HCT116 (cell line): Measurements from ENCODE around the gene SFXN1. TPM values are rescaled to one million over a fixed set of nuclear protein-coding genes. Genes with fewer than 3 reads are reported as not detected.
A peak's percentile ranks its signal among the peaks of the same experiment; 100 is the strongest.

Source experiments
- ATAC-seq: fragments of 200-7000 bp; cut with Tn5 transposase; 2 replicates; pipeline ENCODE4 v1.9.1; 2020; ENCODE audit warnings: mild to moderate bottlenecking, moderate library complexity
- BruUV-seq: library from RNA; stranded (reverse); fragments of 400-500 nt; replicated peaks from 2 replicates; lab custom pipeline; 2021; lab: Mats Ljungman, UMichigan
- CTCF ChIA-PET: fragments of 300-600 bp; sonication (Branson Sonifier 250); formaldehyde crosslinking; loops from one replicate; lab custom pipeline; 2021; ENCODE audit warnings: antibody characterized with exemption; lab: Charles Lee
- POLR2A ChIA-PET: fragments of 300-600, 350-600 bp; sonication (Branson Sonifier 250); formaldehyde crosslinking; loops from one replicate; lab custom pipeline; 2021; ENCODE audit warnings: antibody characterized with exemption; lab: Charles Lee
- RAD21 ChIA-PET, 2 experiments: fragments of 300-600 bp; sonication (Branson Sonifier 250); formaldehyde crosslinking; loops; one replicate each; lab custom pipeline; 2023; ENCODE audit warnings: low total read pairs in 2 of 2; ENCODE audit not compliant: uncharacterized antibody in 2 of 2, unreplicated experiment in 2 of 2, low non-redundant PET in 1 of 2; lab: Charles Lee
- DNase-seq: peaks from one replicate; pipeline ENCODE4 v3.0.0-alpha.2; 2010; ENCODE audit warnings: low read depth, low spot score
- H2AFZ ChIP-seq: fragments of 200-600 bp; shearing (Covaris generic), sonication (generic); 2 replicates; pipeline ENCODE4 v1.6.1; 2017; ENCODE audit warnings: low read depth, mixed run types, mixed read lengths, antibody characterized with exemption, low read length; ENCODE audit not compliant: poor library complexity, severe bottlenecking
- H3K27ac ChIP-seq: 2 replicates; pipeline ENCODE4 v1.5.1; 2012; ENCODE audit warnings: low read depth, low read length
- H3K27me3 ChIP-seq: fragments of 200-600 bp; sonication (generic); 2 replicates; pipeline ENCODE4 v1.6.1; 2016; ENCODE audit warnings: mixed run types, low read length, mixed read lengths; ENCODE audit not compliant: insufficient read depth
- H3K36me3 ChIP-seq, 2 experiments: fragments of 200-500 bp in 1 of 2; fragments of 200-600 bp in 1 of 2; sonication (Bioruptor generic) in 1 of 2; sonication (generic) in 1 of 2; 2 replicates each; pipeline versions ENCODE4 v1.5.1 to v1.6.1; 2014 to 2016; ENCODE audit warnings: low read length in 2 of 2, inconsistent platforms in 1 of 2, mixed read lengths in 1 of 2, mixed run types in 1 of 2; ENCODE audit not compliant: insufficient read depth in 2 of 2, control insufficient read depth in 1 of 2
- H3K4me1 ChIP-seq, 2 experiments: fragments of 200-600 bp in 1 of 2; sonication (generic) in 1 of 2; 2 replicates each; pipeline versions ENCODE4 v1.5.1 to v1.6.1; 2012 to 2017; ENCODE audit warnings: low read length in 2 of 2, inconsistent platforms in 1 of 2, mild to moderate bottlenecking in 1 of 2, mixed read lengths in 1 of 2, mixed run types in 1 of 2, moderate library complexity in 1 of 2; ENCODE audit not compliant: insufficient read depth in 2 of 2, control insufficient read depth in 1 of 2
- H3K4me2 ChIP-seq: fragments of 200-600 bp; sonication (generic); 2 replicates; pipeline ENCODE4 v1.6.1; 2017; ENCODE audit warnings: mixed run types, low read length, mixed read lengths
- H3K4me3 ChIP-seq, 2 experiments: fragments of 200-600 bp in 1 of 2; sonication (generic) in 1 of 2; replicated peaks in 1 of 2; 2 replicates each; pipeline ENCODE4 v1.5.1; 2011 to 2016; ENCODE audit warnings: low read length in 2 of 2, control low read depth in 1 of 2, low read depth in 1 of 2, mild to moderate bottlenecking in 1 of 2, mixed read lengths in 1 of 2, mixed run types in 1 of 2
- H3K79me2 ChIP-seq: fragments of 200-600 bp; sonication (generic); 2 replicates; pipeline ENCODE4 v1.6.1; 2017; ENCODE audit warnings: mild to moderate bottlenecking, mixed run types, low read length, moderate library complexity, mixed read lengths; ENCODE audit not compliant: insufficient read depth
- H3K9ac ChIP-seq: fragments of 200-600 bp; sonication (generic); 2 replicates; pipeline ENCODE4 v1.6.1; 2016; ENCODE audit warnings: low read length, mixed read lengths
- H3K9me2 ChIP-seq: fragments of 200-600 bp; sonication (generic), shearing (Covaris generic); 2 replicates; pipeline ENCODE4 v1.6.1; 2017; ENCODE audit warnings: mixed run types, mild to moderate bottlenecking, moderate library complexity; ENCODE audit not compliant: insufficient read depth
- H3K9me3 ChIP-seq, 2 experiments: fragments of 200-500 bp in 1 of 2; fragments of 200-600 bp in 1 of 2; sonication (Bioruptor generic) in 1 of 2; sonication (generic) in 1 of 2; 2 replicates each; pipeline ENCODE4 v1.6.1; 2014 to 2017; ENCODE audit warnings: low read length in 2 of 2, mixed read lengths in 2 of 2, inconsistent platforms in 1 of 2, low read depth in 1 of 2, mild to moderate bottlenecking in 1 of 2, mixed run types in 1 of 2, moderate library complexity in 1 of 2; ENCODE audit not compliant: control insufficient read depth in 1 of 2, insufficient read depth in 1 of 2
- H4K20me1 ChIP-seq: fragments of 200-600 bp; sonication (generic), shearing (Covaris generic); 2 replicates; pipeline ENCODE4 v1.6.1; 2017; ENCODE audit warnings: mixed run types, mild to moderate bottlenecking, moderate library complexity; ENCODE audit not compliant: insufficient read depth
- CBX3 ChIP-seq: IDR thresholded peaks from 2 replicates; pipeline ENCODE4 v1.6.1; 2012; ENCODE audit warnings: low read depth
- CTCF ChIP-seq, 3 experiments: fragments of 200-600 bp in 1 of 3; sonication (generic) in 1 of 3; IDR thresholded peaks in 2 of 3; conservative IDR thresholded peaks in 1 of 3; 2 replicates each; pipeline ENCODE4 v1.5.1; 2012 to 2017; ENCODE audit warnings: low read depth in 2 of 3, low read length in 2 of 3, antibody characterized with exemption in 1 of 3, borderline replicate concordance in 1 of 3, control low read depth in 1 of 3, mild to moderate bottlenecking in 1 of 3, mixed read lengths in 1 of 3, mixed run types in 1 of 3, moderate library complexity in 1 of 3; ENCODE audit not compliant: insufficient read depth in 1 of 3
- EGR1 ChIP-seq: IDR thresholded peaks from 2 replicates; pipeline ENCODE4 v1.6.1; 2012; ENCODE audit warnings: low read depth
- ELF1 ChIP-seq: IDR thresholded peaks from 2 replicates; pipeline ENCODE4 v1.6.1; 2012; ENCODE audit warnings: low read depth, borderline replicate concordance
- EZH2 ChIP-seq: fragments of 200-600 bp; sonication (generic); IDR thresholded peaks from 2 replicates; pipeline ENCODE4 v1.6.1; 2017; ENCODE audit warnings: antibody characterized with exemption, mixed run types
- EZH2phosphoT487 ChIP-seq: fragments of 200-600 bp; IDR thresholded peaks from 2 replicates; pipeline ENCODE4 v1.6.1; 2018; ENCODE audit warnings: antibody characterized with exemption, borderline replicate concordance
- FOSL1 ChIP-seq: IDR thresholded peaks from 2 replicates; pipeline ENCODE4 v1.6.1; 2012; ENCODE audit warnings: low read depth
- JUND ChIP-seq: IDR thresholded peaks from 2 replicates; pipeline ENCODE4 v1.6.1; 2012
- RAD21 ChIP-seq: IDR thresholded peaks from 2 replicates; pipeline ENCODE4 v1.6.1; 2012; ENCODE audit warnings: low read depth, mild to moderate bottlenecking
- TCF7L2 ChIP-seq: IDR thresholded peaks from 2 replicates; pipeline ENCODE4 v1.7.0; 2011; ENCODE audit warnings: borderline replicate concordance, inconsistent platforms; ENCODE audit not compliant: insufficient read depth, insufficient read length; ENCODE audit errors: extremely low read depth
- YY1 ChIP-seq: IDR thresholded peaks from 2 replicates; pipeline ENCODE4 v1.6.1; 2011; ENCODE audit warnings: low read length, low read depth, moderate library complexity, mild to moderate bottlenecking; ENCODE audit not compliant: insufficient replicate concordance; ENCODE audit errors: extremely low read depth
- ZBTB33 ChIP-seq: IDR thresholded peaks from 2 replicates; pipeline ENCODE4 v1.6.1; 2011; ENCODE audit warnings: mild to moderate bottlenecking, low read length, moderate library complexity; ENCODE audit not compliant: insufficient replicate concordance; ENCODE audit errors: extremely low read depth
- intact Hi-C: fragments of 100-400 bp; cut with micrococcal nuclease; formaldehyde crosslinking; loops from 2 replicates; pipeline ENCODE4 v1.10.0; 2022
- total RNA-seq: library from RNA; stranded (reverse); gene quantifications from one replicate; pipeline ENCODE4 v1.2.1, GENCODE V29; 2021; ENCODE audit not compliant: unreplicated experiment

SFXN1 gene
- total RNA-seq, 1 experiment from 2014 or later: 145 TPM

- intact Hi-C loops: loop anchor here (1.0 to 5.0 kb wide), 2 partner anchors 242 to 493 kb away; no protein-coding TSS in a partner anchor
- H3K79me2 ChIP-seq: no peaks in the 10 kb centered on the region
- CTCF ChIA-PET: interaction anchor here (1.5 kb wide), 1 partner anchor 493 kb away, joined by 5 read pairs; no protein-coding TSS in a partner anchor
- H3K9ac ChIP-seq: no peak within 1 kb of the TSS
- ATAC-seq: peak; percentile 98
- peak within 1 kb of the TSS; percentile 20 to 42 for H3K4me3 ChIP-seq
- no peaks in the 10 kb centered on the region for H3K27me3 ChIP-seq
- no peak for DNase-seq
- no peaks in the 10 kb centered on the region for H3K9me2 ChIP-seq
- peak within 1 kb of the TSS; percentile 70 for H3K4me2 ChIP-seq
- peak within 1 kb of the TSS; percentile 43; the same call in 1 of the 2 replicates for H3K27ac ChIP-seq
- POLR2A ChIA-PET: no interaction called here
- H2AFZ ChIP-seq: peak within 1 kb of the TSS; percentile 63
- peaks cover 9% of the 10 kb centered on the region in 2 experiments; a peak in 2 of 4 replicates for H3K4me1 ChIP-seq
- H4K20me1 ChIP-seq: no peaks in the 10 kb centered on the region
- RAD21 ChIA-PET: no interaction called here
- H3K36me3 ChIP-seq: no peaks in the 10 kb centered on the region
- no peaks in the 10 kb centered on the region for H3K9me3 ChIP-seq
- BruUV-seq: no TSS peak
- no peak for TF ChIP-seq CBX3
- no peak for TF ChIP-seq ZBTB33
- TF ChIP-seq EZH2: no peak
- no peak for TF ChIP-seq TCF7L2
- peak; percentile 91 for TF ChIP-seq RAD21
- TF ChIP-seq JUND: no peak
- no peak for TF ChIP-seq FOSL1
- TF ChIP-seq EGR1: no peak
- no peak for TF ChIP-seq EZH2phosphoT487
- TF ChIP-seq CTCF (IDR thresholded peaks at IDR 0.05 in 2 of 3, conservative IDR thresholded peaks at IDR 0.05 in 1 of 3; ENCODE audit: borderline replicate concordance in 1 of 3, insufficient read depth in 1 of 3, low read depth in 2 of 3, low read length in 2 of 3): peak; percentile 66 to 79 (median 79)
- TF ChIP-seq ELF1: no peak
- no peak for TF ChIP-seq YY1
Measured at GRCh38 chr5:175444060-175444904, 34.1 kb upstream of the SFXN1 start, which contains the start of gene DRD1. Gene DRD1, minus strand, starts transcription at chr5:175444182. Its CDS starts 1,083 bp downstream, at chr5:175443099.
